SW480 (cell line): ENCODE results near the gene NR2F6.
"Not testable (repeated sequence)": the region's sequence is repeated elsewhere in the genome, so short reads cannot be mapped to it uniquely, and the experiment has no call there.

Source experiments
- DNase-seq: peaks from one replicate; pipeline ENCODE4 v3.0.0-alpha.2; 2016; ENCODE audit warnings: low spot score

The NR2F6 gene

GRCh38 chr19:17245535-17245984, at the start of gene NR2F6:
Gene NR2F6 (minus strand): TSS chr19:17245919. CDS start chr19:17245220, 699 bp downstream.
- no peak for DNase-seq

GRCh38 chr19:17294051-17294891, 48.6 kb upstream of the NR2F6 start:
- peak; percentile 31 for DNase-seq

GRCh38 chr19:17293605-17294004, 47.9 kb upstream of the NR2F6 start:
- no peak for DNase-seq

- peak; percentile 92 for DNase-seq
Observed at GRCh38 chr19:17292301-17293074, 46.8 kb upstream of the NR2F6 start.

- DNase-seq = peak; percentile 36
Observed at GRCh38 chr19:17289489-17289888, 43.8 kb upstream of the NR2F6 start.

GRCh38 chr19:17286752-17287151, 41.0 kb upstream of the NR2F6 start:
- no peak for DNase-seq

GRCh38 chr19:17286263-17286662, 40.5 kb upstream of the NR2F6 start:
- no peak for DNase-seq

GRCh38 chr19:17285415-17286135, 39.9 kb upstream of the NR2F6 start:
- no peak for DNase-seq

- DNase-seq = no peak
Observed at GRCh38 chr19:17283504-17283996, 37.8 kb upstream of the NR2F6 start.

GRCh38 chr19:17282488-17283125, 36.9 kb upstream of the NR2F6 start:
- peak; percentile 79 for DNase-seq

- no peak for DNase-seq
Observed at GRCh38 chr19:17281391-17282304, 35.9 kb upstream of the NR2F6 start, which contains the start of gene ANKLE1. Gene ANKLE1 (plus strand): TSS chr19:17281901. CDS start chr19:17281921, 20 bp downstream.

- no peak for DNase-seq
Observed at GRCh38 chr19:17279436-17279835, 33.7 kb upstream of the NR2F6 start.

GRCh38 chr19:17275441-17276175, 29.9 kb upstream of the NR2F6 start:
- no peak for DNase-seq

GRCh38 chr19:17274892-17275291, 29.2 kb upstream of the NR2F6 start:
- not testable (repeated sequence) for DNase-seq

- DNase-seq = no peak
Observed at GRCh38 chr19:17268754-17269153, 23.0 kb upstream of the NR2F6 start.

GRCh38 chr19:17266975-17267788, 21.5 kb upstream of the NR2F6 start, which contains the start of gene BABAM1:
Gene BABAM1 (plus strand): TSS chr19:17267443. CDS start chr19:17268807, 1,364 bp downstream.
- peak; percentile 99 for DNase-seq

GRCh38 chr19:17266589-17266974, 20.9 kb upstream of the NR2F6 start:
- DNase-seq = no peak

- DNase-seq = no peak
Observed at GRCh38 chr19:17266026-17266425, 20.3 kb upstream of the NR2F6 start.

GRCh38 chr19:17264641-17264979, 18.9 kb upstream of the NR2F6 start, which contains the start of gene USHBP1:
Gene USHBP1 (minus strand): TSS chr19:17264745. CDS start chr19:17264299, 446 bp downstream.
- DNase-seq = no peak
